ENCODE results near the gene TMPRSS6. TPM values are rescaled to one million over a fixed set of nuclear protein-coding genes. Genes with fewer than 3 reads are reported as not detected.

The TMPRSS6 gene
- total and polyA plus RNA-seq, 2 donors (not counting 1 experiment from before 2014, with no cell fraction given), result 0.03 TPM; not detected in 1

GRCh38 chr22:37064553-37064952, 45.0 kb downstream of the TMPRSS6 start:
- Mint-ChIP-seq H3K27ac (no peak overlapping the region), H3K4me3 (no peak overlapping the region), H3K4me1 (no peaks in the 10 kb centered on the region), H3K27me3 (peaks cover 12% of the 10 kb centered on the region), H3K9me3 (ENCODE audit: insufficient read depth) (no peaks in the 10 kb centered on the region)
- no peaks in the 10 kb centered on the region for H3K9me3 ChIP-seq (ENCODE audit: control extremely low read depth in 1 of 3, control insufficient read depth in 2 of 3, insufficient read depth in 1 of 3, low read length in 2 of 3)
- no peak for DNase-seq
- H3K27me3 ChIP-seq (replicated peaks in 1 of 4; ENCODE audit: control extremely low read depth in 1 of 4, control insufficient read depth in 3 of 4, insufficient read depth in 4 of 4, low read length in 3 of 4), result peaks cover 0 to 18% (median 6%) of the 10 kb centered on the region in 4 experiments
- no peak overlapping the region for H3K9ac ChIP-seq (ENCODE audit: low read length)
- TF ChIP-seq EZH2 (IDR thresholded peaks at IDR 0.05; ENCODE audit: borderline replicate concordance, insufficient read depth, low read depth, low read length, poor library complexity, severe bottlenecking), result no peak
- TF ChIP-seq CTCF (IDR thresholded peaks at IDR 0.05), result no peak
- no peaks in the 10 kb centered on the region for H3K4me1 ChIP-seq (ENCODE audit: control insufficient read depth in 2 of 2, insufficient read depth in 2 of 2, low read length in 2 of 2)
- H3K79me2 ChIP-seq (ENCODE audit: control insufficient read depth, insufficient read depth, low read length), result no peaks in the 10 kb centered on the region
- H3K4me3 ChIP-seq (ENCODE audit: control extremely low read depth in 1 of 5, extremely low read depth in 1 of 5, insufficient read depth in 1 of 5, low read depth in 2 of 5, low read length in 4 of 5), result no peak overlapping the region
- H3K36me3 ChIP-seq (replicated peaks in 1 of 2; ENCODE audit: control extremely low read depth in 1 of 2, control insufficient read depth in 1 of 2, extremely low read depth in 1 of 2, insufficient read depth in 2 of 2, low read length in 1 of 2), result peaks cover 0 to 12% of the 10 kb centered on the region in 2 experiments
- ATAC-seq (ENCODE audit: low read depth), result no peak
- H3K4me2 ChIP-seq (replicated peaks; ENCODE audit: low read depth, low read length, poor library complexity, severe bottlenecking), result no peak overlapping the region
- CTCF ChIA-PET, result no interaction called here
- no peaks in the 10 kb centered on the region for H4K20me1 ChIP-seq (ENCODE audit: control insufficient read depth, insufficient read depth, low read length, poor library complexity, severe bottlenecking)
- H3K27ac ChIP-seq (ENCODE audit: low read length in 2 of 2), result no peak overlapping the region
- H2AFZ ChIP-seq (ENCODE audit: insufficient read depth, low read depth, low read length, poor library complexity, severe bottlenecking), result no peak overlapping the region
- intact Hi-C loops (cut with micrococcal nuclease), result no loop called here
- 96% methylated on average over 11 of the region's 11 CpGs for WGBS (ENCODE audit: insufficient coverage)
- POLR2A ChIA-PET, result no interaction called here

- TF ChIP-seq EZH2 (IDR thresholded peaks at IDR 0.05; ENCODE audit: borderline replicate concordance, insufficient read depth, low read depth, low read length, poor library complexity, severe bottlenecking), result no peak
- TF ChIP-seq CTCF (IDR thresholded peaks at IDR 0.05), result no peak
- H3K4me2 ChIP-seq (replicated peaks; ENCODE audit: low read depth, low read length, poor library complexity, severe bottlenecking), result no peak overlapping the region
- ChIA-PET POLR2A (no interaction called here), CTCF (no interaction called here)
- Mint-ChIP-seq H3K27ac (no peak overlapping the region), H3K27me3 (peaks cover 9% of the 10 kb centered on the region), H3K9me3 (ENCODE audit: insufficient read depth) (no peaks in the 10 kb centered on the region), H3K4me1 (no peaks in the 10 kb centered on the region), H3K4me3 (no peak overlapping the region)
- no peaks in the 10 kb centered on the region for H3K4me1 ChIP-seq (ENCODE audit: control insufficient read depth in 2 of 2, insufficient read depth in 2 of 2, low read length in 2 of 2)
- no peak overlapping the region for H3K9ac ChIP-seq (ENCODE audit: low read length)
- peaks cover 0 to 11% (median 3%) of the 10 kb centered on the region in 4 experiments for H3K27me3 ChIP-seq (replicated peaks in 1 of 4; ENCODE audit: control extremely low read depth in 1 of 4, control insufficient read depth in 3 of 4, insufficient read depth in 4 of 4, low read length in 3 of 4)
- H3K27ac ChIP-seq (ENCODE audit: low read length in 2 of 2), result no peak overlapping the region
- 85% methylated on average over 26 of the region's 28 CpGs for WGBS (ENCODE audit: insufficient coverage)
- H2AFZ ChIP-seq (ENCODE audit: insufficient read depth, low read depth, low read length, poor library complexity, severe bottlenecking), result no peak overlapping the region
- DNase-seq, result no peak
- no peaks in the 10 kb centered on the region for H3K79me2 ChIP-seq (ENCODE audit: control insufficient read depth, insufficient read depth, low read length)
- peaks cover 0 to 13% of the 10 kb centered on the region in 2 experiments for H3K36me3 ChIP-seq (replicated peaks in 1 of 2; ENCODE audit: control extremely low read depth in 1 of 2, control insufficient read depth in 1 of 2, extremely low read depth in 1 of 2, insufficient read depth in 2 of 2, low read length in 1 of 2)
- intact Hi-C loops (cut with micrococcal nuclease), result no loop called here
- no peaks in the 10 kb centered on the region for H4K20me1 ChIP-seq (ENCODE audit: control insufficient read depth, insufficient read depth, low read length, poor library complexity, severe bottlenecking)
- ATAC-seq (ENCODE audit: low read depth), result no peak
- no peaks in the 10 kb centered on the region for H3K9me3 ChIP-seq (ENCODE audit: control extremely low read depth in 1 of 3, control insufficient read depth in 2 of 3, insufficient read depth in 1 of 3, low read length in 2 of 3)
- no peak overlapping the region for H3K4me3 ChIP-seq (ENCODE audit: control extremely low read depth in 1 of 5, extremely low read depth in 1 of 5, insufficient read depth in 1 of 5, low read depth in 2 of 5, low read length in 4 of 5)
Measured at GRCh38 chr22:37063431-37064420, 45.8 kb downstream of the TMPRSS6 start.
